ENCODE measurements around the gene CLEC20A.

- TF ChIP-seq POLR2A (IDR thresholded peaks at IDR 0.05): no peak
- no peak for TF ChIP-seq POLR2AphosphoS5 (IDR thresholded peaks at IDR 0.05)
These were observed 33.3 kb upstream of the CLEC20A start for GRCh38 chr1:178530037-178530402.
